Measurements from ENCODE around the gene DPM2. TPM values are rescaled to one million over a fixed set of nuclear protein-coding genes. Genes with fewer than 3 reads are reported as not detected.

DPM2 gene
- total RNA-seq, 1 donor from 2014 or later, result 14.0 TPM

DNA sequence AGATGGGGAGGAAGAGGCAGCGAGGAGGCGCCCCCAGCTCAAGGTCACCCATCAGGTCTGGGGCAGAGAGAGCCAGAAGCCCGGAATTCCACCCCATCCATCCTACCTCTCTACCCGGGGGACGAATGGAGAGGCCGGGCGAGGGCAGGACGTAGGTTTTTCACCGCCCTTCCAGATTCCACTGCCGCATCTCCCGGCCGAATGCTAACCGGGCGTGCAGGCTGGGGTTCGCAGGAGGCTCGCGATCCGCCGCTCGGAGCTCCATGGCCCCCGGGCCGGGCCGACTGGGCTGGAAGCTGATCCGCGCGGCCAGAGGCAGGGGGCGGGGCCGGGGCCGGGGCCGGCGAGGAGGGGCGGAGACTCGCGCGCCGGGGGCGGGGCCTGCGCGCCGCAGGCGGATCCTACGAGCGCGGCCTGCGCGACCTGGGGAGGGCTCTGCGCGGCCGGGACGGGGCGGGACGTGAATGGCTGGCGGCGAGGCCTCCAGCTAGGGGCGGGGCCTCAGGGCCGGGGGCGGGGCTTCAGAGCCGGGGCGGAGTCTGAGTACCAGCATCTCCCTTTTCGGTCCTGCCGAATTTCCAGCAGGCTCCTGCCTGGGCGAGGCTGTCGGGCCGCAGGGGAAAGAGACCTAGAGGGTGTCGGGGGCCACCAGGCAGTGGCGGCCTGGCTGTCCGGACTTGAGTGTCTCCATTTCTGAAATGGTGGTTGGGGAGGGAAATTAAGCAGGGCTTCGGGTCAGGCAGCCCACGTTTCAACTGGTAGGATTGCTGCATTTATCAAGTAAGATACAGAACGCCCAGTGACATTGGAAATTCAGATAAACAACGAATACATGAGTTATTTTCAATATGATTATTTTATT is 20.7 kb downstream of the DPM2 start, which contains the start of gene ST6GALNAC4:
TSS of gene ST6GALNAC4 (minus strand) at position 322 of the 862 bp plus-strand sequence. CDS start 622 bp downstream, outside the sequence.
- DNase-seq, result peak; percentile 96
- intact Hi-C loops (cut with micrococcal nuclease), result no loop called here
- Histone ChIP-seq H3K27me3 (ENCODE audit: low read depth) (peaks cover 4% of the 10 kb centered on the region), H3K4me1 (peaks cover 61% of the 10 kb centered on the region), H3K36me3 (peaks cover 18% of the 10 kb centered on the region), H3K9me3 (replicated peaks) (no peaks in the 10 kb centered on the region), H3K4me3 (peak within 1 kb of the TSS; percentile 84), H3K27ac (replicated peaks) (peak within 1 kb of the TSS; percentile 82)
- TF ChIP-seq, protein P1, sequence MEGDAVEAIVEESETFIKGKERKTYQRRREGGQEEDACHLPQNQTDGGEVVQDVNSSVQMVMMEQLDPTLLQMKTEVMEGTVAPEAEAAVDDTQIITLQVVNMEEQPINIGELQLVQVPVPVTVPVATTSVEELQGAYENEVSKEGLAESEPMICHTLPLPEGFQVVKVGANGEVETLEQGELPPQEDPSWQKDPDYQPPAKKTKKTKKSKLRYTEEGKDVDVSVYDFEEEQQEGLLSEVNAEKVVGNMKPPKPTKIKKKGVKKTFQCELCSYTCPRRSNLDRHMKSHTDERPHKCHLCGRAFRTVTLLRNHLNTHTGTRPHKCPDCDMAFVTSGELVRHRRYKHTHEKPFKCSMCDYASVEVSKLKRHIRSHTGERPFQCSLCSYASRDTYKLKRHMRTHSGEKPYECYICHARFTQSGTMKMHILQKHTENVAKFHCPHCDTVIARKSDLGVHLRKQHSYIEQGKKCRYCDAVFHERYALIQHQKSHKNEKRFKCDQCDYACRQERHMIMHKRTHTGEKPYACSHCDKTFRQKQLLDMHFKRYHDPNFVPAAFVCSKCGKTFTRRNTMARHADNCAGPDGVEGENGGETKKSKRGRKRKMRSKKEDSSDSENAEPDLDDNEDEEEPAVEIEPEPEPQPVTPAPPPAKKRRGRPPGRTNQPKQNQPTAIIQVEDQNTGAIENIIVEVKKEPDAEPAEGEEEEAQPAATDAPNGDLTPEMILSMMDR (IDR thresholded peaks at IDR 0.05; ENCODE audit: borderline replicate concordance), result no peak

DNA sequence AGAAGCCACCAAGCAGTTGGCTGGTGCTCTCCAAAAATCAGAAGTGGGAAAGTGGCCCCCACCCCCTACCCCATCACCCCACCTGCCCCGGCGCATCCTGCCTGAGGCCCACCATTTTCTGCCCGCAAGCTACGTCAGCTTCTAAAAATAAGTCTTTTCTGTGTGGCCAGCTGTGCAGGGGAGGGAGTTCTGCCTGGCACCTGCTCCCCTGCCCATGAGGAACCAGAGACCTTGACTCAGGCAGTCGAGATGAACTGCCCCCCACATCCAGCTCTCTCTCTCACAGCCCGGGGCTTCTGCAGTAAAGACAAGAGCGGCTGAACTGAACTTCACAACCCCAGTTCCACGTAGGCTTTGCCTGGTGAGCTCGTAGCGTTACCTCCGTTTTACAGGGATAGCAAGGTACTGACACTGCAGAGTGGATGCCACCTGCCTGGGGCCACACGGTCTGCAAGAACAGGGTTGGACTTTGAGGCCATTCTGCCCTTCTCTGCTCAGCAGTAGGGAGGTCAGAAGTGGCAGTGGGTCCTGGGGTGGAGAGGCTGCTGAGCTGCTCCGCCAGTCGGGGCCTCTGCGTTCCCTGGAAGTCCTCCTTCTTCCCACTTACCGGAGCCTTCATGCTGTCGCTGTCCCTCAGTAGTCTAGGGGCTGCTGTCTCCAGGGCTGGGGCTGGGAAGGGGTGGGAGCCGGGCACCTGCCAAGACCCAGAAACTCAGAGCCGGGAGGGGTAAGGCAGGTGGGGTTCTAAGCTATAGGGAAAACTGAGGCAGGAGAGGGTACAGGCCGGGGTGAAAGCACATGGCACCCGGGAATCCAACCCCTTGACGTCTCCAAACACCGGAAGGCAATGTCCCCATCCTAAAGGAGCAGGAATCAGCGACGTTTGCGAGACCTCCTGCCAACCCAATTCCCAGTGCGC is 21.6 kb downstream of the DPM2 start:
- Histone ChIP-seq H3K36me3 (peaks cover 27% of the 10 kb centered on the region), H3K4me3 (peak overlapping the region; percentile 84), H3K27ac (replicated peaks) (peak overlapping the region; percentile 82), H3K4me1 (peaks cover 52% of the 10 kb centered on the region), H3K9me3 (replicated peaks) (no peaks in the 10 kb centered on the region), H3K27me3 (ENCODE audit: low read depth) (no peaks in the 10 kb centered on the region)
- no peak for DNase-seq
- TF ChIP-seq, protein P1 (IDR thresholded peaks at IDR 0.05; ENCODE audit: borderline replicate concordance), result no peak
- intact Hi-C loops (cut with micrococcal nuclease), result no loop called here

DNA sequence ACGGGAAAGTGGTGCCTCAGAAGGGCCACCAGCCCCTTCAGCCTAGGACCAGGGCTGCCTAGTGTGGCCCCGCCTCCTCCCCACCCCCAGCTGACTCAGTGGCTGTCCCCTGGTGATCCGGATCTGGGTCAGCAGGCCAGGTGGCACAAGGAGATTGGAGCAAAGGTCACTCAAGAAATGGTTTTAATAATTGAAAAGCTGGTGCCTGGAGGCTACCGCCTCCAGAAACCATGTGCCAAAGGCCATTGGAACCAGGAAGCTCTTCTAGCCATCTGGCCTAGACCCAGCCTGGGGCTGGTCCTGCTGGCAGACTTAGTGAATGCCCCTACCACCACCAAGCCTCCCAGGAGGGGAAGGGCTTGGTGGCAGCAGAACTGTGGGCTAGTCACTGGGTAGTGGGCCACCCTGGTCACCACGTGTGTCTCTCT is 22.3 kb downstream of the DPM2 start:
- no peak overlapping the region for H3K27ac ChIP-seq (replicated peaks)
- DNase-seq, result no peak
- TF ChIP-seq, protein P1 (IDR thresholded peaks at IDR 0.05; ENCODE audit: borderline replicate concordance), result no peak
- H3K4me3 ChIP-seq, result peak overlapping the region; percentile 84
- H3K36me3 ChIP-seq, result peaks cover 31% of the 10 kb centered on the region
- intact Hi-C loops (cut with micrococcal nuclease), result no loop called here
- peaks cover 54% of the 10 kb centered on the region for H3K4me1 ChIP-seq
- no peaks in the 10 kb centered on the region for H3K27me3 ChIP-seq (ENCODE audit: low read depth)
- no peaks in the 10 kb centered on the region for H3K9me3 ChIP-seq (replicated peaks)

DNA sequence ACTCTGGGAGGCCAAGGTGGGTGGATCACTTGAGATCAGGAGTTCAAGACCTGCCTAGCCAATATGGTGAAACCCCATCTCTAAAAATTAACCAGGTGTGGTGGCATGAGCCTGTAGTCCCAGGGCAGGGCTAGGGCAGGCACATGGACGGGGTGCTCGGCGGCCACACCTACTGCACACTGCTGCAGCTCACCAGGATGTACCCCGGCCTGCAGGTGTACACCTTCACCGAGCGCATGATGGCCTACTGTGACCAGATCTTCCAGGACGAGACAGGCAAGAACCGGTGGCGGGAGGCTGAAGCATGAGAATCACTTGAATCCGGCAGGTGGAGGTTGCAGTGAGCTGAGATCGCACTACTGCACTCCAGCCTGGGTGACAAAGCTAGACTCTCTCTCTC is 24.0 kb downstream of the DPM2 start:
- H3K27me3 ChIP-seq (ENCODE audit: low read depth), result no peaks in the 10 kb centered on the region
- TF ChIP-seq, protein P1 (IDR thresholded peaks at IDR 0.05; ENCODE audit: borderline replicate concordance), result no peak
- DNase-seq, result no peak
- no peaks in the 10 kb centered on the region for H3K9me3 ChIP-seq (replicated peaks)
- H3K27ac ChIP-seq (replicated peaks), result no peak overlapping the region
- H3K36me3 ChIP-seq, result peaks cover 43% of the 10 kb centered on the region
- intact Hi-C loops (cut with micrococcal nuclease), result no loop called here
- H3K4me1 ChIP-seq, result peaks cover 45% of the 10 kb centered on the region
- no peak overlapping the region for H3K4me3 ChIP-seq

DNA sequence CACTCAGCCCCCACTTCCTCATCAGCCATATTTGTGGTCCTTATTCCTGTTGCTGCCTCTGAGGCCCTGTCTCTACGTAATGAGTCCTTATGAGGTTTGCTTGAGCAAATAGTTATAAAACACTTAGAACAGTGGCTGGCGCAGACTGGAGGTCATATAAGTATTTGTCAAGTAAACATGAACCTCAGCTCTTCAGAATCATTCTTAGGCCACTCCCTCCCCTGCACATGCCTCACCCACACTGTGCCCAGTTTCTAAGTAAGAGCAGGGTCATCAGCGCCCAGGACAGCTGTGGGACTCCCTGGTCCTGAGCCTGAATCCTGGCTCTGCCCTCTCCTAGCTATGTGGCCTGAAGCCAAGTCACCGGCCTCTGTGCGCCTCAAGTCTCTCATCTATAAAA is 24.8 kb downstream of the DPM2 start:
- DNase-seq, result no peak
- TF ChIP-seq, protein P1 (IDR thresholded peaks at IDR 0.05; ENCODE audit: borderline replicate concordance), result no peak
- intact Hi-C loops (cut with micrococcal nuclease), result no loop called here
- Histone ChIP-seq H3K9me3 (replicated peaks) (no peaks in the 10 kb centered on the region), H3K36me3 (peaks cover 50% of the 10 kb centered on the region), H3K4me1 (peaks cover 37% of the 10 kb centered on the region), H3K27me3 (ENCODE audit: low read depth) (no peaks in the 10 kb centered on the region), H3K27ac (replicated peaks) (no peak overlapping the region), H3K4me3 (no peak overlapping the region)
